Ishikawa (cell line): ENCODE data around the gene ACKR4.

Source experiments
- FOXM1 ChIP-seq: IDR thresholded peaks from 2 replicates; pipeline ENCODE4 v1.6.1; 2012; ENCODE audit warnings: low read depth, borderline replicate concordance
- MAX ChIP-seq: IDR thresholded peaks from 2 replicates; pipeline ENCODE4 v1.6.1; 2012
- REST ChIP-seq: IDR thresholded peaks from 2 replicates; pipeline ENCODE4 v1.6.1; 2012; ENCODE audit warnings: low read depth, mild to moderate bottlenecking
- YY1 ChIP-seq: IDR thresholded peaks from 2 replicates; pipeline ENCODE4 v1.6.1; 2012; ENCODE audit warnings: low read depth

- TF ChIP-seq FOXM1 (no peak), MAX (no peak), REST (no peak), YY1 (no peak)
These were observed 40.4 kb upstream of the ACKR4 start for GRCh38 chr3:132556508-132557159.
